CD14-positive monocyte (primary cell): ENCODE measurements around the gene RAB11A. TPM values are rescaled to one million over a fixed set of nuclear protein-coding genes. Genes with fewer than 3 reads are reported as not detected.

Experiments used
- DNase-seq, 3 donors: peaks; one replicate each; pipeline ENCODE4 v3.0.0-alpha.2; 2011 to 2022
- H2AFZ ChIP-seq: 2 replicates; pipeline ENCODE4 v1.6.0; 2012; ENCODE audit warnings: mild to moderate bottlenecking, low read depth, low read length, inconsistent platforms; ENCODE audit not compliant: insufficient read depth, poor library complexity, severe bottlenecking
- H3K27ac ChIP-seq, 2 donors: 1 replicate in 1 of 2; 2 replicates in 1 of 2; pipeline ENCODE4 v1.5.1; 2012 to 2013; ENCODE audit warnings: low read length in 2 of 2, control low read depth in 1 of 2, inconsistent platforms in 1 of 2, low read depth in 1 of 2, mild to moderate bottlenecking in 1 of 2
- H3K27me3 ChIP-seq, 2 donors: one replicate each; pipeline versions ENCODE4 v1.6.0 to v1.6.1; 2011 to 2013; ENCODE audit warnings: low read length in 2 of 2; ENCODE audit not compliant: control insufficient read depth in 2 of 2, insufficient read depth in 2 of 2
- H3K36me3 ChIP-seq, 2 donors: replicated peaks in 1 of 2; 1 replicate in 1 of 2; 2 replicates in 1 of 2; pipeline versions ENCODE4 v1.5.1 to v1.6.1; 2012 to 2013; ENCODE audit warnings: low read length in 2 of 2, control low read depth in 1 of 2, inconsistent platforms in 1 of 2, mild to moderate bottlenecking in 1 of 2; ENCODE audit not compliant: insufficient read depth in 2 of 2, control insufficient read depth in 1 of 2
- H3K4me1 ChIP-seq, 2 donors: 1 replicate in 1 of 2; 2 replicates in 1 of 2; pipeline versions ENCODE4 v1.5.1 to v1.6.1; 2012 to 2013; ENCODE audit warnings: low read length in 2 of 2, control low read depth in 1 of 2, inconsistent platforms in 1 of 2, mild to moderate bottlenecking in 1 of 2, moderate library complexity in 1 of 2; ENCODE audit not compliant: insufficient read depth in 2 of 2, control insufficient read depth in 1 of 2
- H3K4me2 ChIP-seq: replicated peaks from 2 replicates; pipeline ENCODE3; 2012; ENCODE audit warnings: low read length, moderate library complexity, mild to moderate bottlenecking; ENCODE audit not compliant: poor library complexity, severe bottlenecking; ENCODE audit errors: extremely low read depth
- H3K4me3 ChIP-seq, 3 experiments: fragments of 200-600 bp in 1 of 3; sonication (generic) in 1 of 3; replicated peaks in 1 of 3; 1 replicate in 2 of 3; 2 replicates in 1 of 3; pipeline ENCODE4 v1.5.1; 2011 to 2013; ENCODE audit warnings: low read length in 3 of 3, mild to moderate bottlenecking in 3 of 3, control low read depth in 2 of 3, low read depth in 2 of 3, inconsistent platforms in 1 of 3, moderate library complexity in 1 of 3
- H3K79me2 ChIP-seq: 2 replicates; pipeline ENCODE4 v1.6.0; 2012; ENCODE audit warnings: mild to moderate bottlenecking, control low read depth, inconsistent platforms, low read length, moderate library complexity; ENCODE audit not compliant: insufficient read depth
- H3K9ac ChIP-seq: 2 replicates; pipeline ENCODE4 v1.6.0; 2017; ENCODE audit warnings: low read length, mild to moderate bottlenecking; ENCODE audit not compliant: insufficient read depth, poor library complexity, severe bottlenecking
- H3K9me3 ChIP-seq, 2 donors: replicated peaks in 1 of 2; 1 replicate in 1 of 2; 2 replicates in 1 of 2; pipeline versions ENCODE4 v1.5.1 to v1.6.1; 2012 to 2013; ENCODE audit warnings: low read length in 2 of 2, control low read depth in 1 of 2; ENCODE audit not compliant: control insufficient read depth in 1 of 2, insufficient read depth in 1 of 2
- H4K20me1 ChIP-seq: 2 replicates; pipeline ENCODE4 v1.6.0; 2012; ENCODE audit warnings: mild to moderate bottlenecking, low read length, control low read depth, moderate library complexity; ENCODE audit not compliant: insufficient read depth
- H3K27ac Mint-ChIP-seq, 7 donors: one replicate each; pipeline ENCODE4 v1.8.0; 2020; ENCODE audit warnings: mild to moderate bottlenecking in 7 of 7, mixed read lengths in 7 of 7, moderate library complexity in 6 of 7, inconsistent platforms in 2 of 7
- H3K27me3 Mint-ChIP-seq, 3 donors: one replicate each; pipeline ENCODE4 v1.8.0; 2021 to 2022; ENCODE audit warnings: low read depth in 3 of 3, mild to moderate bottlenecking in 3 of 3, mixed read lengths in 3 of 3, moderate library complexity in 3 of 3, inconsistent platforms in 1 of 3
- H3K36me3 Mint-ChIP-seq, 2 donors: one replicate each; pipeline ENCODE4 v1.8.0; 2020; ENCODE audit warnings: mixed read lengths in 2 of 2, inconsistent platforms in 1 of 2, mild to moderate bottlenecking in 1 of 2
- H3K4me1 Mint-ChIP-seq: one replicate; pipeline ENCODE4 v1.8.0; 2020; ENCODE audit warnings: mild to moderate bottlenecking, mixed read lengths
- H3K4me3 Mint-ChIP-seq, 2 donors: one replicate each; pipeline ENCODE4 v1.8.0; 2020; ENCODE audit warnings: mild to moderate bottlenecking in 2 of 2, mixed read lengths in 2 of 2, moderate library complexity in 1 of 2
- H3K9me3 Mint-ChIP-seq, 7 donors: one replicate each; pipeline ENCODE4 v1.8.0; 2020 to 2022; ENCODE audit warnings: mixed read lengths in 7 of 7, mild to moderate bottlenecking in 6 of 7, moderate library complexity in 6 of 7, inconsistent platforms in 2 of 7
- WGBS: methylation state at CpG from one replicate; pipeline ENCODE4 v1.1.5; 2013; ENCODE audit warnings: missing lambda C conversion rate; ENCODE audit not compliant: insufficient coverage; 5-methylcytosine and 5-hydroxymethylcytosine counted together
- intact Hi-C, 2 donors: fragments of 100-400 bp; cut with micrococcal nuclease; formaldehyde crosslinking; loops; one replicate each; pipeline versions ENCODE4 v1.15.0 to v1.15.1; 2023
- polyA plus RNA-seq, 3 donors: library from polyadenylated mRNA; depleted of rRNA in 1 of 3; unstranded in 2 of 3; stranded (reverse) in 1 of 3; fragments of 300-500 nt in 2 of 3; fragments of >200 nt in 1 of 3; fragmentation: Illumina TruSeq in 2 of 3; gene quantifications; 1 replicate in 2 of 3; 2 replicates in 1 of 3; pipeline ENCODE4 v1.2.3, GENCODE V29; 2012 to 2021
- TF ChIP-seq, protein P1 (sequence below): fragments of 200-600 bp; IDR thresholded peaks from one replicate; pipeline ENCODE4 v1.8.0; 2022; ENCODE audit warnings: antibody characterized with exemption, mild to moderate bottlenecking

Gene RAB11A
- polyA plus RNA-seq, 3 donors: 180 to 310 (median 300) TPM

DNA sequence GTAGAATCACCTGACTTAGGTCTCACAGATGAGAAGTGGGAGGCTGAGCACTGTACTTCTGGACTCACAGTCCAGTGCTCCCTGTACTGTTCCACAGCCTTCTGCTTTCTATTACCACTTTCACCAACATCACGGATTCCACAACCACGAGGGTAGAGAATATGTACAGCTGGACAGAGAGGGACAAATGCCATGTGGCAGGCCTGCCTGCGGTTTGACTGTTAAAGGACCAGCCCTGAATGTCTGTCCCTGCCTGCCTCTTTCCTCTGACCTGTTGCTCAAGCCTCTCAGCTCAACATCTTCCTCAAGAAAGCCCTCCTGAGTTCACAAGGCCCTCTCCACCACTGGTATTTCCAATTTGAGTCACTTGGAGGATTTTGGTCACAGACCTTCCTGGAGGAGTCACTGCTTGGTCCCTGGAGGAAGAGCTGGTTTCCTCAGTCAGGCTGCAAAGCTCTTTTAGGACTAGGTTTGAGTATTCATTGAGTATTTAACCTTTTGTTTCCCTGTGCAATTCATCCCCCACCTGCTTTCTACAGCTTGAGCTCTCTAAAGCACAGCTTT is 49.1 kb downstream of the RAB11A start:
- H3K4me3 Mint-ChIP-seq: no peak overlapping the region
- H3K36me3 Mint-ChIP-seq: peaks cover 0 to 2% of the 10 kb centered on the region in 2 donors
- H3K27ac Mint-ChIP-seq: peak overlapping the region in 2 of 7 donors; percentile 31 to 63

DNA sequence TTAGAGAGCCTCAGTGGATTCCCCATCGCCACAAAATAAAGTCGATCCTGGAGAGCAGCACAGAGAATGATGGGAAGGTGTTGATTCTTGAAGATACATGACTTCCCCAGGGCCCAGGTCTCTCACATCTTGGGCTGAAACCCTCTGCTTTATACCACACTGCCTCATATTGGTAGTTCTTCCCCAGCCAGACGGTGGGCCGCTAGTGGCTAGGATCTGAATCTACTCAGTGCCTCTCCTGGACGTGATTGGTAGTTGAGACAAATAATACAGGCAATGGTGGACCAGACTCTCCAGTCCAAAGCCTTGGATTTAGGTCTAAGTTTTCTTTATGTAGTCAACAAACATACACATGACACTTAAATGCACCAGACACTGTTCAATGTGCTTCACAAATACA is 49.7 kb downstream of the RAB11A start:
- H3K4me3 Mint-ChIP-seq: no peak overlapping the region
- Histone ChIP-seq H3K4me1 (no peaks in the 10 kb centered on the region), H3K9me3 (no peaks in the 10 kb centered on the region), H3K27ac (no peak overlapping the region), H3K4me2 (no peak overlapping the region), H4K20me1 (no peaks in the 10 kb centered on the region), H3K4me3 (no peak overlapping the region), H2AFZ (no peak overlapping the region), H3K9ac (no peak overlapping the region), H3K27me3 (no peaks in the 10 kb centered on the region), H3K36me3 (no peaks in the 10 kb centered on the region), H3K79me2 (no peaks in the 10 kb centered on the region)
- intact Hi-C loops: no loop called here
- DNase-seq: no peak
- peaks cover 0 to 2% of the 10 kb centered on the region in 2 donors for H3K36me3 Mint-ChIP-seq
- no CpG with 5 or more reads among the region's 5 CpGs for WGBS
- no peak overlapping the region for H3K27ac Mint-ChIP-seq
- H3K27me3 Mint-ChIP-seq: peaks cover 1 to 4% (median 2%) of the 10 kb centered on the region in 3 donors
- TF ChIP-seq, protein P1, sequence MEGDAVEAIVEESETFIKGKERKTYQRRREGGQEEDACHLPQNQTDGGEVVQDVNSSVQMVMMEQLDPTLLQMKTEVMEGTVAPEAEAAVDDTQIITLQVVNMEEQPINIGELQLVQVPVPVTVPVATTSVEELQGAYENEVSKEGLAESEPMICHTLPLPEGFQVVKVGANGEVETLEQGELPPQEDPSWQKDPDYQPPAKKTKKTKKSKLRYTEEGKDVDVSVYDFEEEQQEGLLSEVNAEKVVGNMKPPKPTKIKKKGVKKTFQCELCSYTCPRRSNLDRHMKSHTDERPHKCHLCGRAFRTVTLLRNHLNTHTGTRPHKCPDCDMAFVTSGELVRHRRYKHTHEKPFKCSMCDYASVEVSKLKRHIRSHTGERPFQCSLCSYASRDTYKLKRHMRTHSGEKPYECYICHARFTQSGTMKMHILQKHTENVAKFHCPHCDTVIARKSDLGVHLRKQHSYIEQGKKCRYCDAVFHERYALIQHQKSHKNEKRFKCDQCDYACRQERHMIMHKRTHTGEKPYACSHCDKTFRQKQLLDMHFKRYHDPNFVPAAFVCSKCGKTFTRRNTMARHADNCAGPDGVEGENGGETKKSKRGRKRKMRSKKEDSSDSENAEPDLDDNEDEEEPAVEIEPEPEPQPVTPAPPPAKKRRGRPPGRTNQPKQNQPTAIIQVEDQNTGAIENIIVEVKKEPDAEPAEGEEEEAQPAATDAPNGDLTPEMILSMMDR: no peak
- no peaks in the 10 kb centered on the region for H3K4me1 Mint-ChIP-seq
- no peaks in the 10 kb centered on the region for H3K9me3 Mint-ChIP-seq

More for the DNA sequence above, 49.1 kb downstream of the RAB11A start:
- Histone ChIP-seq H3K27ac (no peak overlapping the region), H2AFZ (no peak overlapping the region), H4K20me1 (no peaks in the 10 kb centered on the region), H3K4me2 (no peak overlapping the region), H3K4me3 (no peak overlapping the region), H3K27me3 (no peaks in the 10 kb centered on the region), H3K4me1 (no peaks in the 10 kb centered on the region), H3K36me3 (no peaks in the 10 kb centered on the region), H3K9ac (no peak overlapping the region), H3K9me3 (no peaks in the 10 kb centered on the region), H3K79me2 (no peaks in the 10 kb centered on the region)
- Mint-ChIP-seq H3K27me3 (peaks cover 1 to 4% (median 2%) of the 10 kb centered on the region in 3 donors), H3K4me1 (no peaks in the 10 kb centered on the region), H3K9me3 (no peaks in the 10 kb centered on the region)
- TF ChIP-seq, protein P1: no peak
- 100% methylated on average over 1 of the region's 3 CpGs for WGBS
- no peak for DNase-seq
- intact Hi-C loops: no loop called here
